HepG2 (cell line): ENCODE results near the gene CHCHD1. TPM values are rescaled to one million over a fixed set of nuclear protein-coding genes. Genes with fewer than 3 reads are reported as not detected.

Source experiments
- AHR ChIP-seq: IDR thresholded peaks from 2 replicates; pipeline ENCODE4 v1.6.1; 2018; ENCODE audit warnings: missing genetic modification reagents, missing compliant biosample characterization
- CREBL2 ChIP-seq: sonication (generic); formaldehyde crosslinking; IDR thresholded peaks from 2 replicates; pipeline ENCODE4 v1.8.1; 2023; ENCODE audit warnings: missing genetic modification reagents, mild to moderate bottlenecking, borderline replicate concordance
- DNMT1 ChIP-seq: sonication (generic); formaldehyde crosslinking; IDR thresholded peaks from 2 replicates; pipeline ENCODE4 v1.5.1; 2020; ENCODE audit warnings: mild to moderate bottlenecking, missing genetic modification reagents
- ETV5 ChIP-seq: IDR thresholded peaks from 2 replicates; pipeline ENCODE4 v1.6.1; 2018; ENCODE audit warnings: missing biosample characterization, missing genetic modification reagents, inconsistent platforms, borderline replicate concordance
- EZH2 ChIP-seq: conservative IDR thresholded peaks from 2 replicates; pipeline ENCODE4 v1.6.1; 2012; ENCODE audit warnings: mild to moderate bottlenecking, low read depth, low read length, moderate library complexity
- FOSL1 ChIP-seq: sonication (generic); formaldehyde crosslinking; IDR thresholded peaks from 2 replicates; pipeline ENCODE4 v1.9.0; 2021; ENCODE audit warnings: missing genetic modification reagents, borderline replicate concordance
- FOXO1 ChIP-seq: sonication (generic); formaldehyde crosslinking; IDR thresholded peaks from 2 replicates; pipeline ENCODE4 v1.4.0; 2020; ENCODE audit warnings: missing genetic modification reagents
- HIVEP1 ChIP-seq: sonication (generic); formaldehyde crosslinking; IDR thresholded peaks from 2 replicates; pipeline ENCODE4 v1.4.0; 2020; ENCODE audit warnings: mild to moderate bottlenecking, missing genetic modification reagents
- MAFK ChIP-seq, 2 experiments: IDR thresholded peaks in 1 of 2; conservative IDR thresholded peaks in 1 of 2; 2 replicates each; pipeline ENCODE4 v1.6.1; 2011; ENCODE audit warnings: improper control_type of control experiment in 2 of 2, low read length in 2 of 2
- NCOR1 ChIP-seq: fragments of 200-600 bp; sonication (generic); IDR thresholded peaks from 2 replicates; pipeline ENCODE4 v1.7.0; 2017; ENCODE audit warnings: antibody characterized with exemption, low read length, borderline replicate concordance
- PLSCR1 ChIP-seq: sonication (generic); formaldehyde crosslinking; IDR thresholded peaks from 2 replicates; pipeline ENCODE4 v1.5.0; 2020; ENCODE audit warnings: missing genetic modification reagents, mild to moderate bottlenecking, borderline replicate concordance
- POLR2A ChIP-seq, 2 experiments: IDR thresholded peaks; 2 replicates each; pipeline ENCODE4 v1.6.1; 2011; ENCODE audit warnings: low read depth in 2 of 2, low read length in 2 of 2, mild to moderate bottlenecking in 1 of 2, moderate library complexity in 1 of 2; ENCODE audit not compliant: insufficient read depth in 1 of 2
- SATB2 ChIP-seq: sonication (generic); formaldehyde crosslinking; IDR thresholded peaks from 2 replicates; pipeline ENCODE4 v1.5.0; 2020; ENCODE audit warnings: missing genetic modification reagents
- SCMH1 ChIP-seq: sonication (generic); formaldehyde crosslinking; IDR thresholded peaks from 2 replicates; pipeline ENCODE4 v1.9.0; 2021; ENCODE audit warnings: missing genetic modification reagents, mild to moderate bottlenecking, borderline replicate concordance
- SMAD9 ChIP-seq: sonication (generic); formaldehyde crosslinking; IDR thresholded peaks from 2 replicates; pipeline ENCODE4 v1.5.1; 2020; ENCODE audit warnings: mild to moderate bottlenecking, missing genetic modification reagents
- TEAD3 ChIP-seq: optimal IDR thresholded peaks from 2 replicates; pipeline ENCODE3; 2016; ENCODE audit warnings: borderline replicate concordance
- TERF1 ChIP-seq: sonication (generic); formaldehyde crosslinking; IDR thresholded peaks from 2 replicates; pipeline ENCODE4 v1.8.0; 2022; ENCODE audit warnings: mild to moderate bottlenecking, missing genetic modification reagents, moderate library complexity
- TOPORS ChIP-seq: sonication (generic); formaldehyde crosslinking; IDR thresholded peaks from 2 replicates; pipeline ENCODE4 v1.8.0; 2023; ENCODE audit warnings: mild to moderate bottlenecking, missing genetic modification reagents
- U2AF2 ChIP-seq: fragments of 200-400 bp; formaldehyde crosslinking; IDR thresholded peaks from 2 replicates; pipeline ENCODE4 v1.6.1; 2017; ENCODE audit warnings: low read depth, mild to moderate bottlenecking, low read length
- ZBTB3 ChIP-seq: sonication (generic); formaldehyde crosslinking; IDR thresholded peaks from 2 replicates; pipeline ENCODE4 v1.4.0; 2020; ENCODE audit warnings: low read depth, mild to moderate bottlenecking, moderate library complexity, missing genetic modification reagents, borderline replicate concordance
- ZFX ChIP-seq: sonication (generic); formaldehyde crosslinking; IDR thresholded peaks from 2 replicates; pipeline ENCODE4 v1.4.0; 2020; ENCODE audit warnings: mild to moderate bottlenecking, low read depth, missing genetic modification reagents, moderate library complexity
- ZNF101 ChIP-seq: sonication (generic); formaldehyde crosslinking; IDR thresholded peaks from 2 replicates; pipeline ENCODE4 v1.4.0; 2020; ENCODE audit warnings: mild to moderate bottlenecking, low read depth, missing genetic modification reagents, borderline replicate concordance
- ZNF253 ChIP-seq: sonication (generic); formaldehyde crosslinking; IDR thresholded peaks from 2 replicates; pipeline ENCODE4 v1.8.0; 2022; ENCODE audit warnings: mild to moderate bottlenecking, missing genetic modification reagents, borderline replicate concordance
- ZNF317 ChIP-seq: sonication (generic); formaldehyde crosslinking; IDR thresholded peaks from 2 replicates; pipeline ENCODE4 v1.5.0; 2020; ENCODE audit warnings: mild to moderate bottlenecking, missing genetic modification reagents
- ZNF354B ChIP-seq: sonication (generic); formaldehyde crosslinking; IDR thresholded peaks from 2 replicates; pipeline ENCODE4 v1.8.0; 2022; ENCODE audit warnings: mild to moderate bottlenecking, missing genetic modification reagents
- ZNF546 ChIP-seq: sonication (generic); formaldehyde crosslinking; conservative IDR thresholded peaks from 2 replicates; pipeline ENCODE4 v1.8.1; 2023; ENCODE audit warnings: mild to moderate bottlenecking, missing genetic modification reagents
- ZNF570 ChIP-seq: sonication (generic); formaldehyde crosslinking; IDR thresholded peaks from 2 replicates; pipeline ENCODE4 v1.4.0; 2020; ENCODE audit warnings: mild to moderate bottlenecking, missing genetic modification reagents, borderline replicate concordance
- ZNF644 ChIP-seq: IDR thresholded peaks from 2 replicates; pipeline ENCODE4 v1.6.1; 2016; ENCODE audit warnings: low read depth
- ZNF788 ChIP-seq: sonication (generic); formaldehyde crosslinking; IDR thresholded peaks from 2 replicates; pipeline ENCODE4 v1.5.0; 2020; ENCODE audit warnings: mild to moderate bottlenecking, missing genetic modification reagents, borderline replicate concordance
- ZNF891 ChIP-seq: sonication (generic); formaldehyde crosslinking; IDR thresholded peaks from 2 replicates; pipeline ENCODE4 v1.5.0; 2020; ENCODE audit warnings: mild to moderate bottlenecking, missing genetic modification reagents
- polyA plus RNA-seq, 8 experiments: library from polyadenylated mRNA; depleted of rRNA in 3 of 8; stranded (reverse) in 7 of 8; unstranded in 1 of 8; fragments of >200 nt; fragmentation: Illumina TruSeq in 4 of 8; extraction: Trizol in 4 of 8; gene quantifications; 2 replicates each; pipeline versions ENCODE4 v1.2.1 to v1.2.3, GENCODE V29; 2011 to 2016; ENCODE audit warnings: low read depth in 4 of 8, missing spikeins in 1 of 8, mixed read lengths in 1 of 8; ENCODE audit not compliant: insufficient read depth in 1 of 8
- total RNA-seq, 5 experiments: library from RNA; depleted of rRNA; stranded (reverse); fragments of >200 nt; fragmentation: Illumina TruSeq; extraction: Trizol; gene quantifications; 2 replicates each; pipeline ENCODE4 v1.2.3, GENCODE V29; 2016; ENCODE audit warnings: low read depth in 1 of 5

The CHCHD1 gene
- total and polyA plus RNA-seq, 2 of the 13 experiments (the other 11 are each of a cell fraction or from before 2014, with no cell fraction given) = 36.9 to 71.2 TPM

GRCh38 chr10:73781879-73782748 lies at the start of gene CHCHD1 (continued):
- TF ChIP-seq ZNF253 (CRISPR knock-in tag) (no peak), MAFK (conservative IDR thresholded peaks at IDR 0.05 in 1 of 2, IDR thresholded peaks at IDR 0.05 in 1 of 2; ENCODE audit: low read length in 2 of 2) (no peak), SMAD9 (CRISPR knock-in tag) (no peak; the same call in 1 of the 2 replicates), FOXO1 (CRISPR knock-in tag) (no peak; the same call in 1 of the 2 replicates), ZNF891 (CRISPR knock-in tag) (peak; percentile 96), SATB2 (no peak), ZNF354B (CRISPR knock-in tag) (no peak), U2AF2 (no peak), TOPORS (CRISPR knock-in tag) (no peak), ZNF570 (CRISPR knock-in tag) (no peak), DNMT1 (CRISPR knock-in tag) (no peak), ETV5 (peak; percentile 67), POLR2A (IDR thresholded peaks at IDR 0.05; ENCODE audit: insufficient read depth in 1 of 2, low read depth in 2 of 2, low read length in 2 of 2) (peak; percentile 75 to 92), EZH2 (no peak), TERF1 (CRISPR knock-in tag) (no peak), ZFX (CRISPR knock-in tag) (peak; percentile 42), CREBL2 (CRISPR knock-in tag) (no peak), ZNF546 (peak; percentile 77; the same call in 1 of the 2 replicates), ZNF788 (peak; percentile 86; the same call in 1 of the 2 replicates), ZNF101 (no peak), PLSCR1 (no peak), TEAD3 (CRISPR knock-in tag) (peak; percentile 67), ZNF317 (CRISPR knock-in tag) (no peak), AHR (peak; percentile 81; the same call in 1 of the 2 replicates), ZBTB3 (CRISPR knock-in tag) (no peak), NCOR1 (no peak; the same call in 1 of the 2 replicates), HIVEP1 (CRISPR knock-in tag) (0 out of 2 replicates have a peak, but pooled peaks have one; percentile 43), FOSL1 (CRISPR knock-in tag) (no peak), ZNF644 (CRISPR knock-in tag) (0 out of 2 replicates have a peak, but pooled peaks have one; percentile 22), SCMH1 (CRISPR knock-in tag) (no peak)
